HS-5 (cell line): ENCODE measurements around the gene GLA.

Experiments used
- DNase-seq: peaks from one replicate; pipeline ENCODE4 v3.0.0-alpha.2; 2012; ENCODE audit warnings: low read depth

The GLA gene

GRCh38 chrX:101407748-101408531, at the start of gene GLA, which contains the start of gene HNRNPH2:
Gene GLA, minus strand, starts transcription at chrX:101407925. Its CDS starts 22 bp downstream, at chrX:101407903.
Gene HNRNPH2, plus strand, starts transcription at chrX:101408222. Its CDS starts 3,767 bp downstream, at chrX:101411989.
- DNase-seq: peak; percentile 92

- DNase-seq: no peak
Observed at GRCh38 chrX:101452056-101452455, 44.3 kb upstream of the GLA start.

GRCh38 chrX:101450961-101451360, 43.2 kb upstream of the GLA start:
- DNase-seq: no peak

GRCh38 chrX:101450085-101450484, 42.4 kb upstream of the GLA start:
- no peak for DNase-seq

GRCh38 chrX:101449279-101449678, 41.6 kb upstream of the GLA start:
- no peak for DNase-seq

GRCh38 chrX:101442085-101442484, 34.4 kb upstream of the GLA start:
- DNase-seq: no peak

- no peak for DNase-seq
Observed at GRCh38 chrX:101430457-101431078, 22.8 kb upstream of the GLA start.

GRCh38 chrX:101429934-101430333, 22.2 kb upstream of the GLA start:
- no peak for DNase-seq

- no peak for DNase-seq
Observed at GRCh38 chrX:101427954-101428353, 20.2 kb upstream of the GLA start.

GRCh38 chrX:101419489-101419888, 11.8 kb upstream of the GLA start:
- no peak for DNase-seq

- no peak for DNase-seq
Observed at GRCh38 chrX:101417981-101418841, 10.5 kb upstream of the GLA start.

- no peak for DNase-seq
Observed at GRCh38 chrX:101417190-101417589, 9.5 kb upstream of the GLA start.

- DNase-seq: no peak
Observed at GRCh38 chrX:101416691-101417090, 9.0 kb upstream of the GLA start.

- DNase-seq: no peak
Observed at GRCh38 chrX:101415180-101416145, 7.7 kb upstream of the GLA start.

- DNase-seq: no peak
Observed at GRCh38 chrX:101411984-101412383, 4.3 kb upstream of the GLA start.

- DNase-seq: no peak
Observed at GRCh38 chrX:101410461-101410860, 2.7 kb upstream of the GLA start.

GRCh38 chrX:101409043-101409442, 1.3 kb upstream of the GLA start:
- DNase-seq: no peak

GRCh38 chrX:101408532-101408841, 762 bp upstream of the GLA start:
- DNase-seq: no peak

- DNase-seq: no peak
Observed at GRCh38 chrX:101407167-101407747, 468 bp downstream of the GLA start.

GRCh38 chrX:101399825-101400224, 7.9 kb downstream of the GLA start:
- DNase-seq: no peak

- no peak for DNase-seq
Observed at GRCh38 chrX:101398694-101399093, 9.0 kb downstream of the GLA start.
